Subcutaneous adipose tissue (tissue), 4 donors: ENCODE data around the gene SYCE3. TPM values are rescaled to one million over a fixed set of nuclear protein-coding genes. Genes with fewer than 3 reads are reported as not detected.

Experiments
- total RNA-seq, 4 donors: library from RNA; depleted of rRNA; stranded (reverse); fragments of >200 nt; gene quantifications; one replicate each; pipeline ENCODE4 v1.1.0, GENCODE V29; 2016
- TF ChIP-seq, protein P1 (sequence below): fragments of 450-650 bp; IDR thresholded peaks from one replicate; pipeline ENCODE4 v1.5.1; 2016; ENCODE audit warnings: low read depth, mild to moderate bottlenecking, control low read depth, antibody characterized with exemption, moderate library complexity

SYCE3 gene
- total RNA-seq, 4 donors from 2014 or later, result 2.2 to 3.3 TPM; not detected in 2

GRCh38 chr22:50517495-50518260 is 45.0 kb downstream of the SYCE3 start:
- TF ChIP-seq, protein P1, sequence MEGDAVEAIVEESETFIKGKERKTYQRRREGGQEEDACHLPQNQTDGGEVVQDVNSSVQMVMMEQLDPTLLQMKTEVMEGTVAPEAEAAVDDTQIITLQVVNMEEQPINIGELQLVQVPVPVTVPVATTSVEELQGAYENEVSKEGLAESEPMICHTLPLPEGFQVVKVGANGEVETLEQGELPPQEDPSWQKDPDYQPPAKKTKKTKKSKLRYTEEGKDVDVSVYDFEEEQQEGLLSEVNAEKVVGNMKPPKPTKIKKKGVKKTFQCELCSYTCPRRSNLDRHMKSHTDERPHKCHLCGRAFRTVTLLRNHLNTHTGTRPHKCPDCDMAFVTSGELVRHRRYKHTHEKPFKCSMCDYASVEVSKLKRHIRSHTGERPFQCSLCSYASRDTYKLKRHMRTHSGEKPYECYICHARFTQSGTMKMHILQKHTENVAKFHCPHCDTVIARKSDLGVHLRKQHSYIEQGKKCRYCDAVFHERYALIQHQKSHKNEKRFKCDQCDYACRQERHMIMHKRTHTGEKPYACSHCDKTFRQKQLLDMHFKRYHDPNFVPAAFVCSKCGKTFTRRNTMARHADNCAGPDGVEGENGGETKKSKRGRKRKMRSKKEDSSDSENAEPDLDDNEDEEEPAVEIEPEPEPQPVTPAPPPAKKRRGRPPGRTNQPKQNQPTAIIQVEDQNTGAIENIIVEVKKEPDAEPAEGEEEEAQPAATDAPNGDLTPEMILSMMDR, result no peak

GRCh38 chr22:50516891-50517290 is 45.8 kb downstream of the SYCE3 start:
- TF ChIP-seq, protein P1, result no peak

DNA sequence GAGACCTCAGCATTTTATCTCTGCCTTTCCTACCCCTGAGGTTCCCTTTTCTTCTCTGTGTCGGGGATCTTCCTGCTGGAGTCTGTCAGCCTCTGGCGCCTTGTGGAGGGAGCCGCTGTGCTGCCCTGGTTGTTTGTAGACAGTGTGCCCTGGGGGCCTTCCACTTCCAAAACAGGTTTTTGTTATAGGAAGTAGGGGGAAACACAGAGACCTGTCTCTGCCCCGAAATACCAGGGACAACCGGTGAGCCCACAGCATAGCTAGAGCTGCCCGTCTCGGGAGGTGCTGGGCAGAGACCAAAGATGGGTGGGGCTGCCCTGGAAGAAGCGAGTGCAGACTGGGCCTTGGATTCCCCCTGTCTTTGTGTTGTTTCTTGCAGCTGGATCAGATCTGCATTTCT is 46.7 kb downstream of the SYCE3 start:
- TF ChIP-seq, protein P1, result no peak

GRCh38 chr22:50513175-50513574 is 49.5 kb downstream of the SYCE3 start:
- TF ChIP-seq, protein P1, result no peak

GRCh38 chr22:50508897-50509296 is 53.8 kb downstream of the SYCE3 start:
- TF ChIP-seq, protein P1, result no peak

DNA sequence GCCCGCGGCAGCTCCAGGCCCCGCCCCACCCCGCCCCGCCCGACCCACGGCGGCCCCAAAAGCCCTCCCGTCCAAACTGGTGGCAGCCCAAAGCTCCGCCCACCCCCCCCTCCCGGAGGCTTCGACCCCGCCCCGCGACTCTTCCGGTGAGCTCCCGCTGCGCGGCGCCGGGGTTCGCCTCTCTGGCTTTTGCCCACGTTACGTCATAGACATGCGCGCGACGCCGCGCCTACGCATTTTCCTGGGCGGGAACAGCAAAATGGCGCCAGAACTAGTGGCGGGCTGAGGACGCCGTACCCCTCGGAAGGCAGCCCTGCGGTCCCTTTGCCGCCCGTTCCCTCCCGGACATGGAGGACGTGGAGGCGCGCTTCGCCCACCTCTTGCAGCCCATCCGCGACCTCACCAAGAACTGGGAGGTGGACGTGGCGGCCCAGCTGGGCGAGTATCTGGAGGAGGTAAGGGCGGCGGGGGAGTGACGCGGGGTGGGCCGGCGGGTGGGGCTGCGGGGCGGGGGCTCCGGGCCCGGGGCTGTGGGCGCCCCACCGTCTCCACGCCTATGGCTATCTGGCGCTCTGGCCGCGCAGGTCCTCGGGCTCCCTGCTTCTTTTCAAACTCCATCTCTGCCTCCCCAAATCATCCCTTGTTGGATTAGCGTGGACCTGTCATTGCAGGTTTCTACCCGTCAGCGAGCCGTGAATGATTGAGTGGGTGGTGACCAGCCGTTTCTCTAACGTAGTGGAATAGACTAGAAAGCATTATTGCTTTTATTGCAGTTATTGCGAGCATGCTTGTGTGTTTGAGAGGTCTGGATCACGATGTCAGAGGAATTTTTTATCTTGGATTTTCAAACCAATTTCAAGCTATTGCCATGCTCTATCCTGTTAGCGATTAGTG is 54.5 kb downstream of the SYCE3 start, which contains the start of gene NCAPH2:
NCAPH2 (plus strand) TSS at position 234 of the 894 bp plus-strand sequence; CDS start at position 348, 114 bp downstream.
- TF ChIP-seq, protein P1, result no peak
